NCI-H2081 treated with DMSO at 0.1 percent for 48 hours (cell line): Measurements from ENCODE around the gene APPBP2.
"Not testable (repeated sequence)": the region's sequence is repeated elsewhere in the genome, so short reads cannot be mapped to it uniquely, and the experiment has no call there.

Experiments
- DNase-seq: peaks from one replicate; lab custom pipeline; 2025; lab: John Stamatoyannopoulos, UW

Gene APPBP2

GRCh38 chr17:60525685-60526514, at the start of gene APPBP2:
Gene APPBP2, minus strand, starts transcription at chr17:60526242. Its CDS starts 311 bp downstream, at chr17:60525931.
- DNase-seq: peak; percentile 34

- DNase-seq: no peak
Observed at GRCh38 chr17:60573236-60574051, 47.4 kb upstream of the APPBP2 start.

- no peak for DNase-seq
Observed at GRCh38 chr17:60565233-60565632, 39.2 kb upstream of the APPBP2 start.

GRCh38 chr17:60563743-60564142, 37.7 kb upstream of the APPBP2 start:
- no peak for DNase-seq

DNA sequence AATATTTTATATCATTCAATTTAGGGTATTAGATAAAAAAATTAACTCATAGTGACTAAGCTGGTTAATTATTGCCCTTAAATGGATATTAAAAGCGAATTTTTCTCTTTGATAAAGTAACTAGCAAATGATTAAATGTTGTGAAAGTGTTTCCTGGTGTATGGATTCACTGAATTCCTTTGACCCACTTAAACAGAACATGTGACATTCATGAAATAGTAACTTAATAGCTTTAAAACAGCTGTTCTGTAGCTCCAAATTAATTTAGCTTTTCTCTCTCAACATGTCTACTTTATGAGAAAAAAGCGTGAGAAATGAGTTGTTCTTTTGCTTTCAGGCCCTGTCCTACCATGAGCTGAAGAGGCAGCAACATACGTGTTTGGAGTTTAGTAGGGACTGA, 36.4 kb upstream of the APPBP2 start:
- no peak for DNase-seq

GRCh38 chr17:60560860-60561257, 34.8 kb upstream of the APPBP2 start:
- no peak for DNase-seq

- DNase-seq: no peak
Observed at GRCh38 chr17:60559995-60560859, 34.2 kb upstream of the APPBP2 start.

GRCh38 chr17:60559659-60559994, 33.6 kb upstream of the APPBP2 start:
- DNase-seq: no peak

DNA sequence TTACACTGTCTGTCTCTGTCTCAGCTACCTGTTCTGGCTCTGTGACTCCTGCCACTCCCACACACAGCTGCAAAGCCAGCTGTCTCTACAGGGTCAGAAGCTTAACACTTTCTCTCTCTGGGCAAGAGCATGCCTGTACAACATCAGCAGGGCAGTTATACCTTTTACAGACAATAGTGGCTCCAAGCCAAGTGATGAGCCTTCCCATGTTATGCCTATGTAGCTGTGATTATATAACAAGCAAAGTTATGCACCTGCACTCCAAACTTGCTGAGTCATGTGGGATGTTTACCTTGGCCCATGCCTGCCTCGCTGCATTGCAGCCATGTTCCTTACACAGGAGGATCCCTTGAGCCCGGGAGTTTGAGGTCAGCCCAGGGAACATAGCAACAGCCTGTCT, 31.8 kb upstream of the APPBP2 start:
- no peak for DNase-seq

DNA sequence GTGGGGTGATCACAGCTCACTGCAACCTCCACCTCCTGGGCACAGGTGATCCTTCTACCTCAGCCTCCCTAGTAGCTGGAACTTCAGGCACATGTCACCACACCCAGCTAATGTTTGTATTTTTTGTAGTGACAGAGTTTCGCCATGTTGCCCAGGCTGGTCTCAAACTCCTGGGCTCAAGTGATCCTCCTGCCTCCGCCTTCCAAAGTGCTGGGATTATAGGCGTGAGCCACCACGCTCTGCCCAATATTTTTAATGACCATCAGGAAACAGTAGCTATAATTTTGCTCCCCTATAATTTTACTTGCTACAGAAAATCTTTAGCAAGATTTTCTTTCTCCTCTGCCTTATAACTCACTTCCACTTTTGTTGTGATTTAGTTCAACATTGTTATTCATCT, 29.7 kb upstream of the APPBP2 start:
- DNase-seq: no peak

DNA sequence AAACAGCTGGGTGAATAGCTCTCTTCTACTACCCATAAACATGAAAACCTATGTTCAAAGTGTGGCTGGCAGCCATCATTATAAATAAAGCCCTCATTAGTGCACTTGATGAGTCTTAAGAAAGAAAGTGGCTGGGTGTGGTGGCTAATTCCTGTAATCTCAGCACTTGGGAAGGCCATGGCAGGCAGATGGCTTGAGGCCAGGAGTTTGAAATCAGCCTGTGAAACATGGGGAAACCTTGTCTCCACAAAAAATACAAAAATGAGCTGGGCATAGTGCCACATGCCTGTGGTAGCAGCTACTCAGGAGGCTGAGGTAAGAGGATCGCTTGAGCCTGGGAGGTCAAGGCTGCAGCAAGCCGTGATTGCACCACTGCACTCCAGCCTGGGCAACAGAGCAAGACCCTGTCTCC, 28.3 kb upstream of the APPBP2 start:
- DNase-seq: no peak

- DNase-seq: not testable (repeated sequence)
Observed at GRCh38 chr17:60552255-60552654, 26.2 kb upstream of the APPBP2 start.

GRCh38 chr17:60548990-60549389, 22.9 kb upstream of the APPBP2 start:
- DNase-seq: no peak

GRCh38 chr17:60545465-60546191, 19.6 kb upstream of the APPBP2 start:
- DNase-seq: no peak

- no peak for DNase-seq
Observed at GRCh38 chr17:60542071-60542470, 16.0 kb upstream of the APPBP2 start.

- DNase-seq: no peak
Observed at GRCh38 chr17:60540460-60540859, 14.4 kb upstream of the APPBP2 start.

DNA sequence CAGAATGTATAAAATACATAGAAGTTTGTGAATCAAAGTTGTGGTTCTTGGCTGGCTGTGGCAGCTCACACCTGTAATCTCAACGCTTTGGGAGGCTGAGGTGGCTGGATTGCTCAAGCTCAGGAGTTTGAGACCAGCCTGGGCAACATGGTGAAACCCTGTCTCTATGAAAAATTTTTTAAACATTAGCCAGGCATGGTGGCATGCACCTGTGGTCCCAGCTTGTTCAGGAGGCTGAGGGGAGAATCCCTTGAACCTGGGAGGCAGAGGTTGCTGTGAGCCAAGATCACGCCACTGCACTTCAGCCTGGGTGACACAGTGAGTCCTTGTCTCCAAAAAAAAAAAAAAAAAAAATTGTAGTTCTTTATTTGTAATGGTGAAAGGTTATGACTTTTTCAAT, 13.8 kb upstream of the APPBP2 start:
- DNase-seq: no peak

DNA sequence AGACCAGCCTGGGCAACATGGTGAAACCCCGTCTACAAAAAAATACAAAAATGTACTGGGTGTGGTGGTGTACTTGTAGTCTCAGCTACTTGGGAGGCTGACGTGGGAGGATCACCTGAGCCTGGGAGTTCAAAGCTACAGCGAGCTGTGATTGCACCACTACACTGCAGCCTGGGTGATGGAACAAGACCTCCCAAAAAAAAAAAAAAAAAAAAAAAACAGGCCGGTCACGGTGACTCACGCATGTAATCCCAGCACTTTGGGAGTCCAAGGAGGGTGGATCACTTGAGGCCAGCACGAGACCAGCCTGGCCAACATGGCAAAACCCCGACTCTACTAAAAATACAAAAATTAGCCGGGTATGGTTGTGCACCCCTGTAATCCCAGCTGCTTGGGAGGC, 12.7 kb upstream of the APPBP2 start:
- DNase-seq: no peak

DNA sequence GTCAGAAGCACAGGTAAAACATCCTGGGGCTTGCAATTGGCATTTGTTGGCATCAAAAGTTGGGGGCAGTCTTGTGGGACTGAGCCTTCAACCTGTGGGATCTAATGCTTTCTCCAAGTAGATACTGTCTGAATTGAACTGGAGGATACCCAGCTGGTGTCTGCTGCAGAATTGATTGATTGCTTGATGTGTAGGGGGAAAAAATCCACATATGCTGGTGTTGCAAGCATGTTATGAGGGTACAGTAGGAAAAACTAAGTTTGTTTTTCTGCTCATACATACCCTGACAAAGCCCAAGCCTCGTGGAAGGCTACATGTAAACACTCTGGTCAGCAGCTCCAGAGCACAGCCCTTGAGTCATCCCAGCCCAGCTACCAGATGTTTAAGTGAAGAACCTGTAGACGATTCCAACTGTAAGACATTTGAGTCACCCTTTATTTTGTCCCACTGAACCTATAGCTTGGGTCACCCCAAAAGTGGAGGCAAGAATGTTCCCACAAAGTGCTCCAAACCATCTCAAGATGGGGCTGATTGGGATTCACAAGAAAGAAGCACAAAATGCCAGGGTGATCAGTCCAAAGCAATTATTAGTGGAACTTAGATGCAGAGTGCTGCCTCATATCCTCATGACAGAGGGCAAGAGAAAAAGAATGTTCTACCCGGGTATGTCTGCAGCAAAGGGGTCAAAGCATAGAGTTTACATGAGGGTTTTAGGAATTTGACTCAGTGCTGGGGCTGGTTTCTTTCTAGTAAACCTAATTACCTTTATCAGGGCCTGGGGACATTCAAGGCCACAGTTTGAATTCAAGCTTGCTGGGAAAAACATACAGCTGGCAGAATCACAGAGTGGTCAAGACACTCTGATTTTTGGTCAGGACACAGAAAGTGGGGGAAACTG, 9.6 kb upstream of the APPBP2 start:
- no peak for DNase-seq

DNA sequence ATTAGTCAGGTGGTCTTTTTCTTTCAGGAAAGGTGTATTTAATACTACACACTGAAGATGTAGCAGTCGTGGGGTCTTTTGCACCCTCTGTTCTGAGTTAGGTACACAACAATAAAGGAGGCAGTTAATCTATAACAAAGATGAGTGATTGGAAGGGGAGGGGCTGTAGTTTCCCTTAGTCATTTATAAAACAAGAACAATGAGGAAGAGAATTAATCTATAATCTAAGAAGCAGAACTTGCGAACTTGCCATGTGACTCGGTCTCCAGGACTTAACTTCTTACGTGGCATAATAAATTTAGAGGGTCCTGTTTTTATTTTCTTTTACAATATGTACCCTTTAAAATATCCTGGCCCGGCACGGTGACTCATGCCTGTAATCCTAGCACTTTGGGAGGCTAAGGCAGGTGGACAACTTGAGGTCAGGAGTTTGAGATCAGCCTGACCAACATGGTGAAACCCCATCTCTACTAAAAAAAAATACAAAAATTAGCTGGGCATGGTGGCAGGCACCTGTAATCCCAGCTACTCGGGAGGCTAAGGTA, 8.6 kb upstream of the APPBP2 start:
- no peak for DNase-seq
